H9 (cell line): ENCODE data around the gene PGK1. TPM values are rescaled to one million over a fixed set of nuclear protein-coding genes. Genes with fewer than 3 reads are reported as not detected.

Experiments used
- DNase-seq: peaks from one replicate; pipeline ENCODE4 v3.0.0-alpha.2; 2017
- H2AFZ ChIP-seq: one replicate; pipeline ENCODE4 v1.6.1; 2013; ENCODE audit warnings: mild to moderate bottlenecking, low read length, control low read depth, moderate library complexity
- H2AK5ac ChIP-seq: 2 replicates; pipeline ENCODE4 v1.6.1; 2013; ENCODE audit warnings: low read length, control low read depth, mixed read lengths; ENCODE audit not compliant: insufficient read length
- H2BK120ac ChIP-seq: one replicate; pipeline ENCODE4 v1.6.1; 2013; ENCODE audit warnings: low read depth, mild to moderate bottlenecking, low read length, control low read depth, inconsistent platforms; ENCODE audit not compliant: poor library complexity, severe bottlenecking
- H2BK12ac ChIP-seq: 2 replicates; pipeline ENCODE4 v1.6.1; 2013; ENCODE audit warnings: low read length, control low read depth, mixed read lengths, low read depth; ENCODE audit not compliant: insufficient read length
- H2BK15ac ChIP-seq: 2 replicates; pipeline ENCODE4 v1.6.1; 2013; ENCODE audit warnings: low read depth, low read length, control low read depth
- H2BK20ac ChIP-seq: one replicate; pipeline ENCODE4 v1.6.1; 2013; ENCODE audit warnings: low read depth, mild to moderate bottlenecking, low read length, control low read depth, inconsistent platforms; ENCODE audit not compliant: poor library complexity, severe bottlenecking
- H2BK5ac ChIP-seq: 2 replicates; pipeline ENCODE4 v1.6.1; 2013; ENCODE audit warnings: low read length, control low read depth, mixed read lengths; ENCODE audit not compliant: insufficient read length
- H3K14ac ChIP-seq: 2 replicates; pipeline ENCODE4 v1.6.1; 2013; ENCODE audit warnings: low read length, control low read depth; ENCODE audit not compliant: insufficient read depth
- H3K18ac ChIP-seq: 2 replicates; pipeline ENCODE4 v1.6.1; 2013; ENCODE audit warnings: low read depth, mild to moderate bottlenecking, mixed read lengths, low read length, control low read depth; ENCODE audit not compliant: insufficient read length
- H3K23ac ChIP-seq: 2 replicates; pipeline ENCODE4 v1.6.1; 2013; ENCODE audit warnings: low read length, control low read depth, mixed read lengths, low read depth; ENCODE audit not compliant: insufficient read length
- H3K23me2 ChIP-seq: 2 replicates; pipeline ENCODE4 v1.6.1; 2013; ENCODE audit warnings: low read depth, mild to moderate bottlenecking, mixed read lengths, low read length, control low read depth; ENCODE audit not compliant: insufficient read length, poor library complexity, severe bottlenecking
- H3K27ac ChIP-seq: 2 replicates; pipeline ENCODE4 v1.5.1; 2013; ENCODE audit warnings: low read length, control low read depth, mixed read lengths, low read depth; ENCODE audit not compliant: insufficient read length
- H3K27me3 ChIP-seq: 2 replicates; pipeline ENCODE4 v1.6.1; 2013; ENCODE audit warnings: low read length, control low read depth, inconsistent platforms; ENCODE audit not compliant: insufficient read depth
- H3K4ac ChIP-seq: 2 replicates; pipeline ENCODE4 v1.6.1; 2013; ENCODE audit warnings: low read depth, mild to moderate bottlenecking, control low read depth, inconsistent platforms, low read length, moderate library complexity
- H3K4me1 ChIP-seq: 2 replicates; pipeline ENCODE4 v1.6.1; 2013; ENCODE audit warnings: low read length, control low read depth, inconsistent platforms; ENCODE audit not compliant: insufficient read depth
- H3K4me2 ChIP-seq: 2 replicates; pipeline ENCODE4 v1.6.1; 2013; ENCODE audit warnings: low read length, control low read depth, mixed read lengths; ENCODE audit not compliant: insufficient read length, insufficient read depth
- H3K56ac ChIP-seq: 2 replicates; pipeline ENCODE4 v1.6.1; 2013; ENCODE audit warnings: low read depth, mild to moderate bottlenecking, mixed read lengths, low read length, control low read depth; ENCODE audit not compliant: insufficient read length
- H3K79me1 ChIP-seq: 2 replicates; pipeline ENCODE4 v1.6.1; 2013; ENCODE audit warnings: low read depth, mild to moderate bottlenecking, moderate library complexity, low read length, control low read depth, inconsistent platforms; ENCODE audit not compliant: insufficient read depth, poor library complexity, severe bottlenecking
- H3K79me2 ChIP-seq: 2 replicates; pipeline ENCODE4 v1.6.1; 2013; ENCODE audit warnings: low read length, control low read depth, inconsistent platforms; ENCODE audit not compliant: insufficient read depth
- H3K9ac ChIP-seq: 2 replicates; pipeline ENCODE4 v1.6.1; 2013; ENCODE audit warnings: low read length, control low read depth, mixed read lengths; ENCODE audit not compliant: insufficient read length; ENCODE audit errors: extremely low read depth
- H3K9me3 ChIP-seq: one replicate; pipeline ENCODE4 v1.6.1; 2013; ENCODE audit warnings: low read depth, low read length, inconsistent platforms; ENCODE audit not compliant: control insufficient read depth
- H3T11ph ChIP-seq: one replicate; pipeline ENCODE4 v1.6.1; 2013; ENCODE audit warnings: mild to moderate bottlenecking, low read length, control low read depth, inconsistent platforms
- H4K20me1 ChIP-seq: one replicate; pipeline ENCODE4 v1.6.1; 2013; ENCODE audit not compliant: control insufficient read depth, insufficient read length, insufficient read depth
- H4K5ac ChIP-seq: 2 replicates; pipeline ENCODE4 v1.6.1; 2013; ENCODE audit warnings: low read depth, mild to moderate bottlenecking, mixed read lengths, low read length, control low read depth; ENCODE audit not compliant: insufficient read length
- H4K8ac ChIP-seq: replicated peaks from 2 replicates; pipeline ENCODE4 v1.6.1; 2013; ENCODE audit warnings: low read length, control low read depth, mixed read lengths, low read depth; ENCODE audit not compliant: insufficient read length
- H4K91ac ChIP-seq: 2 replicates; pipeline ENCODE4 v1.6.1; 2013; ENCODE audit warnings: low read depth, mild to moderate bottlenecking, moderate library complexity, mixed read lengths, low read length, control low read depth; ENCODE audit not compliant: insufficient read length
- H3K27ac Mint-ChIP-seq, 3 experiments: 2 replicates in 2 of 3; 3 replicates in 1 of 3; pipeline ENCODE4 v1.8.0; 2020 to 2021; ENCODE audit warnings: mixed read lengths in 3 of 3, mild to moderate bottlenecking in 1 of 3, moderate library complexity in 1 of 3
- H3K27me3 Mint-ChIP-seq: 2 replicates; pipeline ENCODE4 v1.8.0; 2021; ENCODE audit warnings: low read depth, mild to moderate bottlenecking, moderate library complexity, mixed read lengths
- H3K36me3 Mint-ChIP-seq, 3 experiments: 2 replicates in 2 of 3; 3 replicates in 1 of 3; pipeline ENCODE4 v1.8.0; 2020 to 2021; ENCODE audit warnings: low read depth in 3 of 3, mixed read lengths in 3 of 3; ENCODE audit not compliant: insufficient read depth in 1 of 3
- H3K4me1 Mint-ChIP-seq, 2 experiments: 2 replicates each; pipeline ENCODE4 v1.8.0; 2020; ENCODE audit warnings: mixed read lengths in 2 of 2
- H3K4me3 Mint-ChIP-seq, 2 experiments: 2 replicates in 1 of 2; 3 replicates in 1 of 2; pipeline ENCODE4 v1.8.0; 2020 to 2021; ENCODE audit warnings: mild to moderate bottlenecking in 2 of 2, mixed read lengths in 2 of 2, moderate library complexity in 1 of 2
- H3K9me3 Mint-ChIP-seq, 2 experiments: 2 replicates in 1 of 2; 3 replicates in 1 of 2; pipeline ENCODE4 v1.8.0; 2020; ENCODE audit warnings: mild to moderate bottlenecking in 2 of 2, mixed read lengths in 2 of 2, moderate library complexity in 1 of 2
- total RNA-seq: library from RNA; stranded (reverse); gene quantifications from 2 replicates; pipeline ENCODE4 v1.2.1, GENCODE V29; 2021
- TF ChIP-seq, protein P1 (sequence below): fragments of 200-600 bp; sonication (generic); conservative IDR thresholded peaks from 3 replicates; pipeline ENCODE4 v1.8.0; 2021; ENCODE audit warnings: antibody characterized with exemption, mild to moderate bottlenecking

Gene PGK1
- total RNA-seq, 1 experiment from 2014 or later: 581 TPM

DNA sequence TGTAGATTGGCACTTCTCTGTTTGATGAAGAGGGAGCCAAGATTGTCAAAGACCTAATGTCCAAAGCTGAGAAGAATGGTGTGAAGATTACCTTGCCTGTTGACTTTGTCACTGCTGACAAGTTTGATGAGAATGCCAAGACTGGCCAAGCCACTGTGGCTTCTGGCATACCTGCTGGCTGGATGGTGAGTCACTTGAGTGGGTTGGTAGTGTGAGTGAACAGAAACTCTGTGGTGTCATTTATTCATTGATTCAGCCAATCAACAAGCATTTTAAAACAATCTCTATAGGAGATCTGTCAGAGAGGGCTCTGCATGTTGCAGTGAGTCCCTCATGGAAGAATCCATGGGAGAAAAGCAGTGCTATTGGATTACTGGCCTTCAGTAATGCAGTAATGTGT is 19.1 kb downstream of the PGK1 start:
- Histone ChIP-seq H3K56ac (no peak overlapping the region), H3K4me1 (no peaks in the 10 kb centered on the region), H4K5ac (no peak overlapping the region), H3T11ph (no peak overlapping the region), H3K4me2 (no peak overlapping the region), H2AFZ (no peak overlapping the region), H3K18ac (no peak overlapping the region), H3K9ac (no peak overlapping the region), H2BK20ac (no peak overlapping the region), H3K27me3 (no peaks in the 10 kb centered on the region), H2BK12ac (no peak overlapping the region), H2BK5ac (no peak overlapping the region), H4K8ac (no peak overlapping the region), H3K23me2 (no peaks in the 10 kb centered on the region), H3K9me3 (peaks cover 13% of the 10 kb centered on the region), H4K20me1 (peaks cover 2% of the 10 kb centered on the region), H3K14ac (no peak overlapping the region), H4K91ac (no peak overlapping the region), H2AK5ac (no peak overlapping the region), H2BK120ac (no peak overlapping the region), H3K79me1 (no peaks in the 10 kb centered on the region), H3K23ac (no peak overlapping the region), H3K4ac (no peak overlapping the region), H3K27ac (no peak overlapping the region), H2BK15ac (no peak overlapping the region), H3K79me2 (0 out of 2 replicates have a peak, but pooled peaks cover 2% of the 10 kb centered on the region)
- TF ChIP-seq, protein P1, sequence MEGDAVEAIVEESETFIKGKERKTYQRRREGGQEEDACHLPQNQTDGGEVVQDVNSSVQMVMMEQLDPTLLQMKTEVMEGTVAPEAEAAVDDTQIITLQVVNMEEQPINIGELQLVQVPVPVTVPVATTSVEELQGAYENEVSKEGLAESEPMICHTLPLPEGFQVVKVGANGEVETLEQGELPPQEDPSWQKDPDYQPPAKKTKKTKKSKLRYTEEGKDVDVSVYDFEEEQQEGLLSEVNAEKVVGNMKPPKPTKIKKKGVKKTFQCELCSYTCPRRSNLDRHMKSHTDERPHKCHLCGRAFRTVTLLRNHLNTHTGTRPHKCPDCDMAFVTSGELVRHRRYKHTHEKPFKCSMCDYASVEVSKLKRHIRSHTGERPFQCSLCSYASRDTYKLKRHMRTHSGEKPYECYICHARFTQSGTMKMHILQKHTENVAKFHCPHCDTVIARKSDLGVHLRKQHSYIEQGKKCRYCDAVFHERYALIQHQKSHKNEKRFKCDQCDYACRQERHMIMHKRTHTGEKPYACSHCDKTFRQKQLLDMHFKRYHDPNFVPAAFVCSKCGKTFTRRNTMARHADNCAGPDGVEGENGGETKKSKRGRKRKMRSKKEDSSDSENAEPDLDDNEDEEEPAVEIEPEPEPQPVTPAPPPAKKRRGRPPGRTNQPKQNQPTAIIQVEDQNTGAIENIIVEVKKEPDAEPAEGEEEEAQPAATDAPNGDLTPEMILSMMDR: no peak
- H3K4me3 Mint-ChIP-seq: no peak overlapping the region
- no peak overlapping the region for H3K27ac Mint-ChIP-seq
- DNase-seq: no peak
- H3K9me3 Mint-ChIP-seq: peaks cover 64 to 66% of the 10 kb centered on the region in 2 experiments
- H3K27me3 Mint-ChIP-seq: no peaks in the 10 kb centered on the region
- H3K36me3 Mint-ChIP-seq: peaks cover 51 to 87% (median 82%) of the 10 kb centered on the region in 3 experiments
- no peaks in the 10 kb centered on the region; a peak in 1 of 4 replicates for H3K4me1 Mint-ChIP-seq
